Fibroblast of skin of back (primary cell): ENCODE measurements around the gene TENM4.

ENCODE experiments used
- DNase-seq: peaks from one replicate; pipeline ENCODE4 v3.0.0-alpha.2; 2013

The TENM4 gene

GRCh38 chr11:79049741-79050179, 391.1 kb downstream of the TENM4 start:
- DNase-seq, result no peak

DNA sequence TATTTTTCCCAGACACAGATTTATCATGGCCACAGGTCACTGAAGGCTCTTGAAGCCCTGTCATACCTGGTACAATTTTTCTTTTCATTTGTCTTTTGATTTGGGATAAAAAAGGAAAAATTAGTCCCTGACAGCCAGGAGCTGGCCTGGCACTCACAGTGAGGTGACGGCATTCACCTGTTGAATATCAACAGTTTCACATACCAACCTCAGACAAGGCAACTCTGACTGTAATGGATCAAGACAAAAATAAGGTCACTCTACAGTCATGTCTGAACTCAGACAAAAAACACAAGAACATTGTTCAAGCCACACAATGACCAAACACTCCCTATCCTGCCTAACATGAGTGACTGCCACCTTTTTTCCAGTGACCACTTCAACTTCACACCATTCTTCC, 392.9 kb downstream of the TENM4 start:
- DNase-seq, result no peak

DNA sequence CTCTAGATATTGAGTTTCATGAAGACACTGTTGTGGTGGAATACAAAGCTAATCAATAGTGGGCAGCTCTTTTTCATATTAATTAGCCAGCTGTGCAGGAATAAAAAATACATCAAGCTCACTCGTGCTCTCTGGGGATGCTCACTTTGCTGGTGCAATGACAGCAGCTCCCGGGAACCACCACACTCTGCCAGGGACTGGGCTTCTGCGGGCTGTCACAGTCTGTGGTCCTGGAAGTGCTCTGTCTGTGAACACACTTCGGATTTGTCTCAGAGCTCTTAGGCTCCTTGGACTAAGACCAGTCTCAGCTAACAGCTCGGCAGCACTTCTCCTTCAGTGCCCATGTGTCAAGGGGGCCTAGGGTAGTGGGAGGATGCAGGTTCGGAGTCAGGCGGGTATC, 393.5 kb downstream of the TENM4 start:
- no peak for DNase-seq

- peak; percentile 39 for DNase-seq
These were observed 394.5 kb downstream of the TENM4 start for GRCh38 chr11:79046366-79046765.

- peak; percentile 75 for DNase-seq
These were observed 395.0 kb downstream of the TENM4 start for GRCh38 chr11:79045800-79046304.

- no peak for DNase-seq
These were observed 395.6 kb downstream of the TENM4 start for GRCh38 chr11:79045018-79045799.

GRCh38 chr11:79044201-79044600, 396.6 kb downstream of the TENM4 start:
- no peak for DNase-seq

DNA sequence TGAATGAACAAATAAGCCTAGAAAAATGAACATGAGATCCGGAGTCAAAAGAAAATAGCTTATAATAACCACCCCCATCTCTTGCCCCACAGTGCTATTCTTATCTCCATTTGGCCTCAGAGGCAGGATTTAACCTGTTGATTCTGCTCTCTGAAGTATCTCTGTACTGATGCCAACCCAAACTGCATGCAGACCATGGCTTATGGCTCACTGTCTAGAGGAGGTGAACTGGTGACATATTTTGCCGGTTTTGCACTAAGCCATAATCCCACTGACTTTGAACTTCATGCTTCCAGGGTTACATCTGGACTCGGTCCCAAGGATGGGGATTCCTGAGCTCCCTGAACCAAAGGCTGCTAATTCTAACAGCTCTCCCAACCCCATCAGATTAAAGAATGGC, 397.1 kb downstream of the TENM4 start:
- DNase-seq, result peak; percentile 11

GRCh38 chr11:79042824-79043223, 398.0 kb downstream of the TENM4 start:
- no peak for DNase-seq

GRCh38 chr11:79040348-79040747, 400.5 kb downstream of the TENM4 start:
- DNase-seq, result no peak

GRCh38 chr11:79039122-79039521, 401.7 kb downstream of the TENM4 start:
- peak; percentile 19 for DNase-seq

GRCh38 chr11:79035881-79036280, 404.9 kb downstream of the TENM4 start:
- DNase-seq, result no peak

DNA sequence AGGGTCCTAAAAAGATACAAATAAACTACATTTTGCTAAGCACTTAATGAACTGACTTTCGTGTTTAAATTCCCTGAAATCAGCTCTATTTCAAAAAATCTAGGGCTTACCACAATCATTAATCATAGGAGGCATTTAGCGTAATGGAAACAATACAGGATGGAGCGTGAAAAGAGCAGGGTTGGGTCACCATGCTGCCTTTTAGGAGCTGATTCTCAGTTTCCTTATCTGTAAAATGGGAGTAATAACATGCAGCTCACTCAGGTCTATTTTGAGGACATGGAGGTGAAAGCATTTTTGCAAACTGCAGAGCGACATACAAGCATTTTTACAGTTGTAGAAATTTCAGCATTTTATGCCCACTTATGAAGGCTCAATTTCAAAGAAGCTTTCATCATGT, 407.0 kb downstream of the TENM4 start:
- DNase-seq, result no peak

DNA sequence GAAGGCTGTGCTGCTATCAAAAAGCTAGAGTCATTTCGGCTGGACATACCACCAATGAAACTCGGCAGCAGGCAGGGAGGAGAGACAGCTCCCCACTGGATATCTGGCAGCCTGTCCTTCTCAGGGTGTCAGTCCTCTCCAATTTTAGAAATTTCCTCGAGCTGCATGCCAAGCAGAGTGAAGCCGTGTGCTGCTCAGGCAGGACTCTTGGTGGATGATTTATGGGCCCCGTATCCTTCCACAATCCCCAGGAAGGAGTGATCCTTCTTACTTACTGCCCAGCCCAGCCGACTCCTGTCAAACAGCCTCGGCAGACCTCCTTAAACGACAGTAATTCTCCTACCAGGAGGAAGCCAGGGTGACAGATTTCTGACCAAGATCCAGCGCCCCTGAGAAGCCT, 410.4 kb downstream of the TENM4 start:
- DNase-seq, result no peak

- no peak for DNase-seq
These were observed 412.6 kb downstream of the TENM4 start for GRCh38 chr11:79028225-79028624.

DNA sequence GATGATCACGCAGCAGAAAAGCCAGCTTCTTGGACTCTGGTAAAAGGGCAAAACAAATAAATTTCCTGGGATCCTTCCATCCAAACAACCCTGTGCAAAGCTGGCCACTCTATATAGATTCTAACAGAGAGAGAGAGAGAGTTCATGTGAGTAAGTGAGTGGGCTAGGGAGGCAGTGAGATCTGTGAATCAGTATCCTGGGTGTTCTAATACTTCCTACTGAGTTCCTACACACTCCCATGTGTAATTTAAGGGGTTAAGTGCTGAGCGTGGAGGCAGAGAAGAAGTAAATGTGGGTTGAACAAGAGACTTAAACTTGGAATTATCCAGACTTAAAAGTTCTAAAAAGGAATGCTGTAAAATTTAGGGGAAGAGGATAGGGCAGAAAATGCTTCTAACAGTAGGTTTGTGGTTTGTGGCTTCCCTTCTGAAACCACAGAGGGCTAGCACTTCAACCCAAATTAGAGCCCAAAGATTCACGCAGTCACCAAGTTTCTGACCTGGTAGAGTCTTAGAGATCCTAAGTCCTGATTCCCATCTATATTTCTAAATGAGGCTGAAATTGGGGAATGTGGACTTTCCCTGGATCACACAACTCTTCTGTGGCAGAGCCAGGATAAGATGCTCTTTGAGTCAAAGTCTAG, 413.9 kb downstream of the TENM4 start:
- peak; percentile 27 for DNase-seq

DNA sequence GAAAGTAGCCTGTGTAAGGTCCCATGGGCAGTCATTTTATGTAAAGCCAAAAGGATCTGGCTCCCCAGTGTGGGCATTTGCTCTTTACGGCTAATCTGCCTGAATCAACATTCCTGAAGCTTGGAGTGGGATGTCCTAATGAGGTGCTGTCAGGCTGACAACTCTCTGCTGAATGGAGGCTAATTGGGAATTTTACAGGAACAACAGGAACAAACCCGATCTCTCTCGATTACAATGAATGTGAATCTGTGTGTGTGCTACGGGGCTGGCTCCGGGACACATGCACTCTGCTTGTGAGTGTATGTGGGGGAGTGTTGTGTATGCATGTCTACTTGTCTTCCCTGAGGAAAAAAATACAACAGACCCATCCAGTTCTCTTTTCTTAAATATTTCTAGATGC, 415.2 kb downstream of the TENM4 start:
- no peak for DNase-seq

GRCh38 chr11:79025097-79025496, 415.7 kb downstream of the TENM4 start:
- no peak for DNase-seq

GRCh38 chr11:79022265-79022664, 418.6 kb downstream of the TENM4 start:
- DNase-seq, result no peak

GRCh38 chr11:79021601-79022000, 419.2 kb downstream of the TENM4 start:
- DNase-seq, result no peak

- DNase-seq, result no peak
These were observed 420.9 kb downstream of the TENM4 start for GRCh38 chr11:79019975-79020374.

GRCh38 chr11:79019277-79019676, 421.6 kb downstream of the TENM4 start:
- no peak for DNase-seq

DNA sequence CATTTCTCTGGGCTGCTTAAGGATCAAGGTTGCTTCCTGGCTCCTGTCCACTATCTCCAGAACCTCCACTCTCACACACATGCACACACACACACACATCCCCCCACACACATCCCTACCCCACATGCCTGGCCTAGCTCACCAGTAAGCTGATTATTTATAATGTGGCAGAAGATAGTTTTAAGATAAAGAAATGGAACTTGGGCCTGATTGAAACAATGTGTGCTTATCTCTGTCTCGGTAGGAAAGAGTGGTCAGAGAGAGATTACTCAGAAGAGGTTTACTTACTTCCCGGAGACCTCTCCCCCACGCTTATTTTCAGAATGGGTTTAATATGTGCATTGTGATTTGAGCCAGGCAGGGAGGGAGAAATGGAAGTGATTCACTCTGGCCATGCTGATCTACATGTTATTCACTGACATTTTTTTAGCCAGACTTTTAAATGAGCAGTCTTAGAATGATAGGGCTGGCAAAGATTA, 422.4 kb downstream of the TENM4 start:
- DNase-seq, result peak; percentile 85

DNA sequence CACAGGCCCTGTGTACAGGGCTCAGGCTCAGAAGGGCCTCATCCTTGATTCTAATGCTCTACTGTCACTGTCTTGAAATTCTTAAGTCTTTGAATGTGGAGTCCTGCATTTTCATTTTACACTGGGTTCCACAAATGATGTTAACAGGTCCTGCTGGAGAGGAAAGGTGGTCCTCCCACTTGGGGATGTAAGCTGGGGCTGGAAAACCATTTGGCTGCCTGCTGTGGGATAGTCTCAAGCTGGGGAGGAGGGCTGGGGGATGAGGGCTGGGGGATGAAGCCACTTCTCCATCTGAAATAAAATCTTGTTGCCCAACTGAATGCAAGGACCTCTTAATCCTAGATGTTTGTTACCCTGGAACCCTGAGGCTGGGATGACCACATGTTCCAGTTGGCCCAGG, 423.0 kb downstream of the TENM4 start:
- no peak for DNase-seq
